NB4 (cell line): ENCODE measurements around the gene SCFD2.

Experiments used
- CTCF ChIP-seq: IDR thresholded peaks from one replicate; pipeline ENCODE4 v1.5.1; 2012; ENCODE audit warnings: low read depth, low read length
- TF ChIP-seq, protein P1 (sequence below): IDR thresholded peaks from 2 replicates; pipeline ENCODE4 v1.6.1; 2011; ENCODE audit warnings: low read depth, low read length

GRCh38 chr4:53003959-53004358, 361.9 kb downstream of the SCFD2 start:
- TF ChIP-seq, protein P1, sequence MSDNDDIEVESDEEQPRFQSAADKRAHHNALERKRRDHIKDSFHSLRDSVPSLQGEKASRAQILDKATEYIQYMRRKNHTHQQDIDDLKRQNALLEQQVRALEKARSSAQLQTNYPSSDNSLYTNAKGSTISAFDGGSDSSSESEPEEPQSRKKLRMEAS: no peak
- TF ChIP-seq CTCF: no peak
